ENCODE results near the gene NGEF.

The NGEF gene

GRCh38 chr2:232966122-232966521 is 46.9 kb downstream of the NGEF start:
- DNase-seq = no peak

DNA sequence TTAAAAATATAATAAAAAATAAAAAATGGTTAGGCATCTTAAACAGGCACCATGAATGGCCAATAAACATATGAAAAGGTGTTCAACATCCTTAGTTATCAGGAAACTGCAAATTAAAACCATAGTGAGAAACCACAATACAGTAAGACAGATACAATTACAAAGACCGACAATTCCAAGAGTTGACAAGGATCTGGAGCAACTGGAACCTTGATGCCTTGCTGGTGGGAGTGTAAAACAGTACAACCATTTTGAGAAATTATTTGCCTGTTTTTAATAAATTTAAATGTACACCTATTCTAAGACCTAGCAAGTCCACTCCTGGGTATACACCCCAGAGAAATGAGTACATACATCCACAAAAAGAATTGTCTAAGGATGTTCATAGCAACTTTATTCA is 49.1 kb downstream of the NGEF start:
- no peak for DNase-seq

GRCh38 chr2:232960862-232961261 is 52.2 kb downstream of the NGEF start:
- DNase-seq = no peak

GRCh38 chr2:232959139-232959538 is 53.9 kb downstream of the NGEF start:
- no peak for DNase-seq

DNA sequence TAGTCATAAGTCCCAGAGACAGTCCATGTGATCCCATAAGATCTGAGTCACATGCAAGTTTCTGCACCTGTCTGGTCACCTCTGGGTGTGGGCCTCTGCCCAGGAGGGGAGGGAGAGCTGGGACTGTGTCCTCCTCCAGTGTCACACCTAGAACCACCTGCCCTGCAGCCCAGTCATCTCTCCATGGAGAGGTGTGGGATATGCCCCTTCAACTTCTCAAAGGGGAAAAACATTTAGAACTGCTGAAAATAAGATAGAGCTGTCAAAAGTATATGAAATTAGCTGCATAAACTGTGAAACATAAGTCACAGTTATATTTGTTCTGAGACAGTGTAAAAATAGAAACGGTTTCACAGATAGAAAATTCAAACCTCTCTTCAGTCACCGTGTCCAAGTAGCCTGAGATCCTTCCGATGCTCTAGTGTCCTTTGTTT is 55.4 kb downstream of the NGEF start:
- DNase-seq = no peak

- DNase-seq = peak in 1 of 2 donors; percentile 60
These were observed 57.2 kb downstream of the NGEF start for GRCh38 chr2:232955856-232956255.

- no peak for DNase-seq
These were observed 58.4 kb downstream of the NGEF start for GRCh38 chr2:232954691-232955090.

- no peak for DNase-seq
These were observed 61.2 kb downstream of the NGEF start for GRCh38 chr2:232951891-232952290.

DNA sequence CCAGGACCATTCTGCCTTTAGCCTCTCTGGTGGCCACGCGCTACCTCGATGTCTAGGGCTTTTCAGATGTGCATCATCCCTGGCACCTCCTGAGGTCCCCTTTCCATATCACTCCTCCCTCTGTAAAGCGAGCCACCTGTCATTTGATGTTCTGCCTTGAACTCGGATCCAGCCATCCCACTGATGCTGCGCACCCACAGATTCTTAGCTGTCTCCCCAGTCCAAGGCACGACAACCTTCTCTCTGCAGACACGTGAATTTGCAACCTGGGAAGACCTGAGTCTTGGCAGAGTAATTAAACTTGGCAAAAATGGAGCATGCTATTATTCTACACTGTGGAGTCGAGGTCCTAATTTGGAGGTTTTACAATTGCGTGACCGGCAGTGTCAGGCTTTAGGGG is 61.9 kb downstream of the NGEF start:
- DNase-seq = no peak

DNA sequence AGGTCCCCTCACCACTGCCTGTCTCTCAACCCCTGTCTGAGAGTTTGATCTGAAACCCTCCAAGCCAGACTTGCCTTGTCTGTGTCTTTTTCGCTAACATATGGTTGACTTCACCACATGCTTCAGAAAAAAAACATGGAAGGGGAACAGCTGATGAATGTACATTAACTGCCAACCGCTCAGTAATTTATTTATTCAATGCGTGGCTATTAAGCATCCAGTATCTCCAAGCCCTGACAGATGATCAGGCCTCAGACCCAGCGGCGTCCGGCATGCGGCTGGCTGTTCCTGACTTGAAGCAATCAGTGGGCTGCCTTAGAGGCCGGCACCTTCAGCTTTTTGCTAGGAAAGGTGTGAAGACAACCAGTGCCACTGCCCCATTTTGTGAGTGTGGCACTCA is 62.3 kb downstream of the NGEF start:
- DNase-seq = no peak

- DNase-seq = no peak
These were observed 64.0 kb downstream of the NGEF start for GRCh38 chr2:232949016-232949415.

DNA sequence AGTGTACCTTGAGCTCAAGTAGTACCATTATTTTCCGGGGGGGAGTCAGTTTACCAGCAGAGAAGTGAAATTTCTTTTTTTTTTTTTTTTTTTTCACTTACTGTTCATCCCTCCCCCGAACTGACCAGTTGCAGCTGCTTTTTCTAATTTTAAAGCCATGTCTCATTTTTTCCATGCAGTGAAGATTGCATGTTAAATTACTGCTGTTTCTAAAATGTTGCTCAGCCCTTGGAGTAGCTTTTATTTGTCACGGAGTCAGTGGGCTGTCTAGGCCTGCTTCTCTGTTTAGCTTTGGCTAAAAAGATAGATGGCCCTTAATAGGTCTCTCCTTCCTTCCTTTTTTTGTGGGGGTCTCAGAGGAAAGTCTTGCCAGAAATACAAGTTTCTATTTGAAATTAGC is 70.2 kb downstream of the NGEF start:
- no peak for DNase-seq

DNA sequence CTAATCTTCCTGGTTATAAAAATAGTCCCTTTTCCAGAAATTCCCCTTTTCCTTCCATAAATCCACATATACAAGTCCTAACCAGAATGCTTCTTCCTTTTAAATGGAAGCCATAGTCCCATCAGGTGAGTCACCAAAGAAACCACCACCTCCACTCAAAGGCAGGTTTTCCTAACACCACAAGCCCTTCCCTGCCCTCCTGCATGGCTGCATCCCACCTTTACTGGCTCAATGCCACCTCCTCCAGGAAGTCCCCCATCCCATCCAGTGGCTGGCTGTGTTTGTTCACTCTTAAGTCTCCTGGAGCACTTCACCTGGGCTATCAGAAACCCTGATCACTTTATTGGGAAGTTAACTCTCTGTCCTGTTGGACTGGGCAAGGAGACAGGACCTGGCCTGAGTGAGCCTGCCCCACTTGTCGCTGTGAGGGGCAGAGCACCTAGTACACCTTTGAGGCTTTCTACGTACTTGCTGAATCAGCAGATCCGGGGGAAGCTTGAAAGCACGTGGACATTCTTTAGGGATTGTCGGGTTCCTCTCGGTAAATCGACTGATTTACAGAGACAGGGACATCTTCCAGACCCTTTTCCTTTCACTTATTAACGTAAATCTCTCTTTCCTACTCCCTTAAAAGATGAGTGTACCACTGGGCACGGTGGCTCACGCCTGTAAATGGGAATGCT is 71.0 kb downstream of the NGEF start:
- DNase-seq = no peak

DNA sequence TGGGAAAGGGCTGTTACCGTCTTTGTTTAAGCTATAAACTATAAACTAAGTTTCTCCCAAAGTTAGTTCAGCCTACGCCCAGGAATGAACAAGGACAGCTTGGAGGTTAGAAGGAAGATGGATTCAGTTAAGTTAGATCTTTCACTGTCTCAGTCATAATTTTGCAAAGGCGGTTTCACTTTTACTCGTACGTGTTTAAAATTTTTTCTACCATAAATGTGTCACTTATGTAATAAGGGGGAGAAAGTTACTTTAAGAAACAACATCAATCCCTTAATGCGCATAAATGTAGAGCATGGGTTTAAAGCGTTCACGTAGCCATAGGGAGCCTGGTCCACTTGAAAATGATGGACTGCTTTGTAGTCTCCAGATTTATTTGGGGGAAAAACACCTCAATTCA is 71.7 kb downstream of the NGEF start:
- no peak for DNase-seq

- no peak for DNase-seq
These were observed 72.3 kb downstream of the NGEF start for GRCh38 chr2:232940724-232941123.

DNA sequence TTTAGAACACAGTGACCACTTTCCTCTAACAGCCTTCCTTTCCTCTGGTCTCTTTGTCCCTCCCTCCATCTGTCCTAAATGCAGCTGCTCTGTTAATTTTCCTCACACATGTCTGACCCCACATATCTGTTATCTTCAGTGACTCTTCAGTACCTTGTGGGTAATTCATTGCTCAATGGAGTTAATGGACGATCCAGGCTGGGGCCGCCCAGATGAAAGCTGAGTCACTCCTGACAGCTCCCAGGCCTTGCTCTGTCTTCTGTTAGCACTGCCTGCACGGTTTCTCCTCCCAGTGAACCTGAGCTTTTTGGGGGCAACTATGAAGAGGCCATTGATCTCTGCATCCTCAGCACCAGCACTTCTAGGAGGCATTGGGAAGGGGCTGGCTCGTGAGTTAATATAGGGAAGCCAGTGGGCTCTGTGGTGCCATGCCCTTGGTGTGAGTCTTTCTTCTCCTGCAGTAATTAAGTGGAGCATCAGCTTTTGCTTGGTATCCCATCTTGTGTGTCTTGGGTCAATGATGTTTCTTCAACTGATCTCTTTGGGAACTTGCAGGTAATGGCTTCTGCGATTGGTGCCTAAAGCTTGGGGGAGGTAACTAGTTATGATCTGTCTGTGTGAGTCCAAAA is 75.7 kb downstream of the NGEF start:
- DNase-seq = no peak

DNA sequence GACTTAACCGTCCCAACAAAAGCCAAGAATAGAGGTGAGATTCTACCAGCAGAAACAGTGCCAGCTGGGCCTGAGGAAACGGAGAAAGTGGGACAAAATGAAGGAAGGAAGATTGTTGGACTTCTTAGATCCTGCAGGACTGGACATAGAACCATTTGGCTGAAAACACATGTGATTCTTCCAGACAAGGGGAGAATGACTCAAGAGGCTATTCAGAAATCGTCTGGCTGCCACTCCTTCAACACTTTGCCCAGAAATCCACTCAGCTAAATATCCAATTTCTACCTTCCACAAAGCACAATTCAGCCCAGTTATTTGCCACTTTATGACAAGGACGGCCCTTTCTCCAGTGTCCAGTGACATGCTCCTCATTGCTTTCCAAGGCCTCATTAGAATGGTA is 81.4 kb downstream of the NGEF start:
- no peak for DNase-seq

DNA sequence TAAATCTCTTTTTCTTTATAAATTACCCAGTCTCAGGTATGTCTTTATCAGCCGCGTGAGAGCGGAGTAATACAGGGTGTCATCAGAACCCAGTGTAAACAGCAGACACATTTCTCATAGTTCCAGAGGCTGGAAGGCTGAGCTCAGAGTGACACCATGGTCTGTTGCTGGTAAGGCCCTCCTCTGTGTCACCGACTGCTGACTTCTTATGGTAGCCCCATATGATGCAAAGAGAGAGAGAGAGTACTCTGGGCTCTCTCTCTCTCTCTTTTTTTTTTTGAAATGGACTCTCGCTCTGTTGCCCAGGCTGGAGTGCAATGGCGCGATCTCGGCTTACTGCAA is 83.0 kb downstream of the NGEF start:
- DNase-seq = no peak

DNA sequence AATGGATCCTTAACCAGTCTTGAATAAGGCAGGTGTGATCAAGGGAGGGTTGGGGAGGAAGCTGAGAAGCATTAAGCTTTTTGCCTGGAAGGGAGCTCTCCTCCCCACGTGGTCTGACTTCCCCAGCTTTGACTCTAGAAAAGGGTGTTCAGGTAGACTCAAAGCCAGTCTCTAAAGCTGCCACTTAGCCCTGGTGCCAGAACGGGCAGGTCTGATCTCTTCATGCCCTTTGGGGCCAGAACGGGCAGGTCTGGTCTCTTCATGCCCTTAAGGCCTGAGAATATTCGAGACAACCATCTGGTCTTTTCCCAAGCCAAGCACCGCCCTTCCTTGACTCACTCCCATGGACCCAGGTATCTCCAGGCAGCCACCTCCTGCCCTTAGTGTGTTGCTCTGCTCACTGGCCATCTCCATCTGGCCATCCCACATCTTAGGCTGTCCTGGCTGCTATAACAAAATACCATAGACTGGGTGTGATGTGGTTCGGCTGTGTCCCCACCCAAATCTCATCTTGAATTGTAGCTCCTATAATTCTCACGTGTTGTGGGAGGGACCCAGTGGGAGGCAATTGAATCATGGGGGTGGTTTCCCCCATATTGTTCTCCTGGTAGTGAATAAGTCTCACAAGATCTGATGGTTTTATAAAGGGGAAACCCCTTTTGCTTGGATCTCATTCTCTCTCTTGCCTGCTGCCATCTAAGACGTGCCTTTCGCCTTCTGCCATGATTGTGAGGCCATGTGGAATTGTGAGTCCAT is 83.6 kb downstream of the NGEF start:
- DNase-seq = no peak

DNA sequence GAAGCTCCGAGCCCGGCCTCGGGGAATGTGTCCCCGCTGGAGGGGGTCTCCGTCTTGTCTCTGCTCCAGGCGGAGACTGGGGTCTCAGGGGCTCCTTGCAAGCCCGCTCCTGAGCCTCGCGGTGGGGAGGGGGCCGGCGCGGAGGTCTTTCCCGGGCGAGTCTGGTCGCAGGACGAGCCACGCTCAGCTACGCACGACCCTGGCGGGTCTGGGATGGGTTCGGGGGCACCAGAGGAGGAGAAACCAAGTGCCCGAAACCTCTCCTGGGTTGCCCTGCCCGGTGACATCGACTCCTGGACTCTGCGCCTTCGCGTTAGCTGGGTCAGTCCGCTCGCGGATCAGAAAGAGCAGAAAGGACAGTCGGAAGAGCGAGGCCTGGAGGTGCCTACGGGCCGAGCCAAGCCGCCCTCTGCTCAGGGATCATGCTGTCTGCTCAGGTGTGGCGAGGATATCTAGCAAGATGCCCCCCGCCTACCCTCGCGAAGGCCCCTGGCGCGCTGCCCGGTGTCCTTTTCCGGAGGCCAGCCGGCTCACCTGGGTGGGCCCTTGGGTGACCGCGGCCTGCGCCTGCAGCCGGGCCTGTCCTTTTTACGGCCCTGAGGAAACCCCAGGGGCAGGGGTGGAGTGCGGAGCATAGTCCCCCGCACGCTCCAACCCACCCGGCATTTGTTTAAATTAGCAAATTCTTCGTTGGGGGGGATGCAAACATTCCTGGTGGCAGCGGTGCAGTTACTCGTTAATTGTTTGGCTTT is 84.3 kb downstream of the NGEF start:
- DNase-seq = no peak

DNA sequence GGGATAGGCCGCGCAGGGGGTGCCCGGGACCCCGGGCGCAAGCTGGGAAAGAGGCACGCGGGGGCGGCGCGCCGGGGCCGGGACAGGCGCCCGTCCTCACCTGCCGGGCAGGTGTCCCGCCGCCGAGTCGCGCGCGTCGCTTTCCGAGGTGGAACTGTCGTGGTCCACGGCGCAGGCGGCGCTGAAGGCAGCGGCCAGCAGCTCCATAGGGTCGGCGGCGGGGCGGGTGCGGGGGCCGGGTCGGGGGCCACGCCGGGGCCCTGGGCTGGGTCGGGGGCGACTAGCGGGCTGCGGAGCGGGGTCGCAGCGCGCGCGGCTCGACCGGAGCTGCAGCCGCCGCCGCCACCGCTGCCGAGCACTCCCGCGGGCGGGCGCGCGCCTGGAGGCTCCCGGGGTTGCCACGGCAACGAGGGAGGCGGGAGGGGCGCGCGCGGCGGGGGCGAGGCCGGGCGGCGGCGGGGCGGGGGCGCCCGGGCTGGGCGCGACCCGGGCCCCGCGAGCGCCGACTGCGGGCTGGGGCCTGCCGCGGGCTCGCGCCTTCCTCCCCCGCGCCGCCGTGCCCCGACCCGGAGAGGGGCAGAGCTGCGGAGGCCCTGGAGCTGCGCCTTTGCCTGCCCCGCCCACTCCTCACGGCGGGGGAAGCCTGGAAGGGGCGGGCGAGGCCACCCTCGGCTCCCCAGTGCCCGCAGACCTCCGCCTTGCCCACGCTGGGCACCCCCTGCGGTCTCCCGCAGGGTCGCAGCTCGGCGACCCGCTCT is 85.1 kb downstream of the NGEF start:
- no peak for DNase-seq

GRCh38 chr2:232927032-232927792 is 85.8 kb downstream of the NGEF start:
- DNase-seq = no peak
